Endodermal cell (in vitro differentiated cells): ENCODE data around the gene DNAAF5. TPM values are rescaled to one million over a fixed set of nuclear protein-coding genes. Genes with fewer than 3 reads are reported as not detected.

Experiments
- DNase-seq: peaks from one replicate; pipeline ENCODE4 v3.0.0-alpha.2; 2017
- H3K27ac ChIP-seq: 2 replicates; pipeline ENCODE4 v1.5.1; 2013; ENCODE audit warnings: mild to moderate bottlenecking, low read depth, low read length, moderate library complexity
- H3K27me3 ChIP-seq: 2 replicates; pipeline ENCODE4 v1.6.1; 2013; ENCODE audit warnings: mild to moderate bottlenecking, low read length, moderate library complexity; ENCODE audit not compliant: insufficient read depth, control insufficient read depth, poor library complexity, severe bottlenecking
- H3K36me3 ChIP-seq: 2 replicates; pipeline ENCODE4 v1.7.0; 2013; ENCODE audit warnings: mild to moderate bottlenecking, low read length, moderate library complexity; ENCODE audit not compliant: control insufficient read depth, insufficient read depth
- H3K4me1 ChIP-seq: one replicate; pipeline ENCODE4 v1.7.0; 2013; ENCODE audit warnings: low read length; ENCODE audit not compliant: control insufficient read depth, insufficient read depth
- H3K4me3 ChIP-seq: 2 replicates; pipeline ENCODE4 v1.5.1; 2013; ENCODE audit warnings: mild to moderate bottlenecking, low read length, moderate library complexity
- H3K9ac ChIP-seq: 2 replicates; pipeline ENCODE4 v1.6.1; 2013; ENCODE audit warnings: mild to moderate bottlenecking, low read length, moderate library complexity; ENCODE audit not compliant: poor library complexity, severe bottlenecking; ENCODE audit errors: extremely low read depth
- H3K9me3 ChIP-seq: 2 replicates; pipeline ENCODE4 v1.6.1; 2013; ENCODE audit warnings: mild to moderate bottlenecking, low read length, moderate library complexity; ENCODE audit not compliant: control insufficient read depth
- H3K27ac Mint-ChIP-seq: 2 replicates; pipeline ENCODE4 v1.8.0; 2020; ENCODE audit warnings: mixed read lengths
- H3K27me3 Mint-ChIP-seq: 2 replicates; pipeline ENCODE4 v1.8.0; 2021; ENCODE audit warnings: mild to moderate bottlenecking, mixed read lengths; ENCODE audit not compliant: insufficient read depth
- H3K36me3 Mint-ChIP-seq: 2 replicates; pipeline ENCODE4 v1.8.0; 2020; ENCODE audit warnings: low read depth, mixed read lengths
- H3K4me1 Mint-ChIP-seq: 2 replicates; pipeline ENCODE4 v1.8.0; 2020; ENCODE audit warnings: mixed read lengths
- H3K4me3 Mint-ChIP-seq: 2 replicates; pipeline ENCODE4 v1.8.0; 2020; ENCODE audit warnings: mild to moderate bottlenecking, moderate library complexity, mixed read lengths
- H3K9me3 Mint-ChIP-seq: 2 replicates; pipeline ENCODE4 v1.8.0; 2020; ENCODE audit warnings: mild to moderate bottlenecking, mixed read lengths
- WGBS, 2 experiments: methylation state at CpG; one replicate each; pipeline versions ENCODE4 v1.1.5 to v1.1.7; 2013; ENCODE audit warnings: missing lambda C conversion rate in 2 of 2, mixed read lengths in 1 of 2; ENCODE audit not compliant: insufficient coverage in 1 of 2, insufficient read length in 1 of 2; 5-methylcytosine and 5-hydroxymethylcytosine counted together
- total RNA-seq, 2 donors: library from RNA; stranded (reverse); fragmentation: NEBNext Ultra II Directional in 1 of 2; extraction: Animal tissue kit (Norgen Biotek cat#: 25700) in 1 of 2; gene quantifications; 2 replicates in 1 of 2; 3 replicates in 1 of 2; pipeline ENCODE4 v1.2.1, GENCODE V29; 2021
- TF ChIP-seq, protein P1 (sequence below): fragments of 200-600 bp; sonication (generic); conservative IDR thresholded peaks from 2 replicates; pipeline ENCODE4 v1.5.0; 2021; ENCODE audit warnings: antibody characterized with exemption, mild to moderate bottlenecking

DNAAF5 gene
- total RNA-seq, 2 donors from 2014 or later = 54.2 to 54.3 TPM

DNA sequence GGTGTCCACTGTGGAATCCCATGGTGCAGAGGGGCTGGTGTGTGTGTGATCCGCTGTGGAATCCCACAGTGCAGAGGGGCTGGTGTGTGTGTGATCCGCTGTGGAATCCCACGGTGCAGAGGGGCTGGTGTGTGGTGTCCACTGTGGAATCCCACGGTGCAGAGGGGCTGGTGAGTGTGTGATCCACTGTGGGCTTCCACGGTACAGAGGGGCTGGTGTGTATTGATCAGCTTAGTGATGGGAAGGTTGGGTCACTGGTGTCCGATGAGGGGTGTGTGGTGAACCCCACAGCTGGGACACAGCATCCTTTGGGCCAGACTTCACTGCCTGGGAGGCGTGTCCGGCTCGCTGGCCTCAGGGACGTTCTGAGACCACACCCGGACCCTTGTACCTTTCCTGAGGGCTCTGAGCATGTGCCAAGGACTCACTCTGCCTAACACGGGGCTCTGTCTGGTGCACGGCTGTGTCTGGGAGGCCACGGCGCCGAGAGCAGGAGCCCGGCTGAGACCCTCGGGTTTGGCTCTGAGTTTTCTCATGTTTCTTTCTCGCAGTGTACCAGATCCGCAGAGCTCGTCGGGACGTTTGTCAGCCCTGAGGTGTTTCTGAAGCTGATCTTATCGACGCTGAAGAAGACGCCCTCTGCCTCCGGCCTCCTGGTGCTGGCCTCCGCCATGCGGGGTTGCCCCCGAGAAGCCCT lies 29.9 kb downstream of the DNAAF5 start:
- H3K9ac ChIP-seq = no peak overlapping the region
- H3K36me3 Mint-ChIP-seq = peaks cover 76% of the 10 kb centered on the region
- no peaks in the 10 kb centered on the region for H3K4me1 ChIP-seq
- DNase-seq = no peak
- no peak overlapping the region for H3K27ac Mint-ChIP-seq
- no peaks in the 10 kb centered on the region for H3K4me1 Mint-ChIP-seq
- TF ChIP-seq, protein P1, sequence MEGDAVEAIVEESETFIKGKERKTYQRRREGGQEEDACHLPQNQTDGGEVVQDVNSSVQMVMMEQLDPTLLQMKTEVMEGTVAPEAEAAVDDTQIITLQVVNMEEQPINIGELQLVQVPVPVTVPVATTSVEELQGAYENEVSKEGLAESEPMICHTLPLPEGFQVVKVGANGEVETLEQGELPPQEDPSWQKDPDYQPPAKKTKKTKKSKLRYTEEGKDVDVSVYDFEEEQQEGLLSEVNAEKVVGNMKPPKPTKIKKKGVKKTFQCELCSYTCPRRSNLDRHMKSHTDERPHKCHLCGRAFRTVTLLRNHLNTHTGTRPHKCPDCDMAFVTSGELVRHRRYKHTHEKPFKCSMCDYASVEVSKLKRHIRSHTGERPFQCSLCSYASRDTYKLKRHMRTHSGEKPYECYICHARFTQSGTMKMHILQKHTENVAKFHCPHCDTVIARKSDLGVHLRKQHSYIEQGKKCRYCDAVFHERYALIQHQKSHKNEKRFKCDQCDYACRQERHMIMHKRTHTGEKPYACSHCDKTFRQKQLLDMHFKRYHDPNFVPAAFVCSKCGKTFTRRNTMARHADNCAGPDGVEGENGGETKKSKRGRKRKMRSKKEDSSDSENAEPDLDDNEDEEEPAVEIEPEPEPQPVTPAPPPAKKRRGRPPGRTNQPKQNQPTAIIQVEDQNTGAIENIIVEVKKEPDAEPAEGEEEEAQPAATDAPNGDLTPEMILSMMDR = no peak
- H3K4me3 ChIP-seq = no peak overlapping the region
- no peaks in the 10 kb centered on the region for H3K9me3 ChIP-seq
- peaks cover 64% of the 10 kb centered on the region for H3K36me3 ChIP-seq
- WGBS, 2 experiments = 93 to 99% methylated on average over 24 to 30 of the region's 30 CpGs
- no peak overlapping the region for H3K27ac ChIP-seq
- H3K27me3 ChIP-seq = no peaks in the 10 kb centered on the region
- no peaks in the 10 kb centered on the region for H3K27me3 Mint-ChIP-seq
- H3K9me3 Mint-ChIP-seq = no peaks in the 10 kb centered on the region
- H3K4me3 Mint-ChIP-seq = no peak overlapping the region

DNA sequence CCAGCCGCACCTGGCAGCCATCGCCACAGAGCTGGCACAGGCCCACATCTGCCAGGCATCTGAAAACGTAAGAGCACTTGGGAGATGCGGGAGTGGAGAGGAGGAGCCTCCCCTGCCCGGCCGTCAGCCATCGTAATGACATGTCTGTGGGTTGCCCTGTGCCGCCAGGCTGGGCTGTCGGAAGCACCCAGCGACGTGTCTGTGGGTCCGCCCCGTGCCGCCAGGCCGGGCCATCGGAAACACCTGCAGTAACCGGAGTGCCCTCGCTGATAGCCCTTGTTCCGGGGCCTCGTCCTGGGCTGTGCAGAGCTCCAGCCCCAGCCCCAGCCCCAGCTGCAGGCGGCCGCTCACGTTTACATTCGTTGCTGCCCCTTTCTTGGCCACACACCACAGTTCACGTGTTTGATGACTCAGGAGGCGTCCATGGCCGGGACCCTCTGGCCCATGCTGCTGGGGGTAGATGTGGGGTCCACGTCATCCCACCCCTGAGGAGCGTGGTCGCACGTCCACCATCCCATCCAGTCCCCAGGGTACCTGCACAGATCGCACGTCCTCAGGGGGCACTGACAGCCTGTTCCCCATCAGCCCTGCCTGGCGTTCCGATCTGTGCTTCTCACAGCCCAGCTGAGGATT lies 30.5 kb downstream of the DNAAF5 start:
- H3K4me3 Mint-ChIP-seq = no peak overlapping the region
- TF ChIP-seq, protein P1 = no peak
- Histone ChIP-seq H3K27ac (no peak overlapping the region), H3K9ac (no peak overlapping the region), H3K4me1 (no peaks in the 10 kb centered on the region), H3K4me3 (no peak overlapping the region), H3K27me3 (no peaks in the 10 kb centered on the region), H3K36me3 (peaks cover 61% of the 10 kb centered on the region), H3K9me3 (no peaks in the 10 kb centered on the region)
- WGBS, 2 experiments = 96 to 97% methylated on average over 25 to 35 of the region's 35 CpGs
- no peaks in the 10 kb centered on the region for H3K4me1 Mint-ChIP-seq
- peaks cover 77% of the 10 kb centered on the region for H3K36me3 Mint-ChIP-seq
- H3K27ac Mint-ChIP-seq = no peak overlapping the region
- H3K27me3 Mint-ChIP-seq = no peaks in the 10 kb centered on the region
- H3K9me3 Mint-ChIP-seq = no peaks in the 10 kb centered on the region
- no peak for DNase-seq

DNA sequence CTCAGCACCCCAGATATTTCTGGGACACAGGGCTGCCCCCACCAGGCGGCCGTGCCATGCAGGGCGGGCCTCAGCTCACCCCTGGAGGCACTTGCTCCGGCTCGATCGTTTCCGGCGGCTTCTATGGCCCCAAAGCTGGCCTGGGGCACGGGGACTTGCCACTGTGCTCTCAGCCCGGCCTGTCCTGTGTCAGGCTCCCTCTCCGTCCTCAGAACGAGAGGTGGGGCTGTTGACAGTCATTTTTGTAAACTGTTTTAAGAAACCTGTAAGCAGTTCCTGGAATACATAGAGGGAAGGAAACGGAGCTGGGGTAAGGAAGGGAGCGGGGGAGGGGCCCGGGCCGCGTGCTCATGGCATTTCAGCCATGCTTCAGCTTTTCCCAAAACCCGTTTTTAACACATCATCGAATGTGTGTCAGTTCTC lies 31.3 kb downstream of the DNAAF5 start:
- Histone ChIP-seq H3K9ac (no peak overlapping the region), H3K27ac (no peak overlapping the region), H3K9me3 (no peaks in the 10 kb centered on the region), H3K4me3 (no peak overlapping the region), H3K36me3 (peaks cover 54% of the 10 kb centered on the region), H3K4me1 (no peaks in the 10 kb centered on the region), H3K27me3 (no peaks in the 10 kb centered on the region)
- H3K36me3 Mint-ChIP-seq = peaks cover 70% of the 10 kb centered on the region
- H3K4me3 Mint-ChIP-seq = no peak overlapping the region
- TF ChIP-seq, protein P1 = no peak
- H3K27me3 Mint-ChIP-seq = no peaks in the 10 kb centered on the region
- DNase-seq = no peak
- no peaks in the 10 kb centered on the region for H3K9me3 Mint-ChIP-seq
- no peak overlapping the region for H3K27ac Mint-ChIP-seq
- no peaks in the 10 kb centered on the region for H3K4me1 Mint-ChIP-seq
- 93 to 94% methylated on average over 13 to 19 of the region's 19 CpGs for WGBS, 2 experiments
